ENCODE results near the gene SLC27A6. TPM values are rescaled to one million over a fixed set of nuclear protein-coding genes. Genes with fewer than 3 reads are reported as not detected.

Gene SLC27A6
- total and polyA plus RNA-seq, 4 experiments from 2014 or later = not detected

- ChIA-PET POLR2A (ENCODE audit: partially characterized antibody) (no interaction called here), CTCF (ENCODE audit: partially characterized antibody) (no interaction called here)
- Mint-ChIP-seq H3K27ac (no peak overlapping the region), H3K27me3 (peaks cover 0 to 3% of the 10 kb centered on the region in 2 donors), H3K9me3 (peaks cover 2 to 22% (median 10%) of the 10 kb centered on the region in 8 donors), H3K4me1 (no peaks in the 10 kb centered on the region), H3K36me3 (peaks cover 0 to 3% of the 10 kb centered on the region in 2 donors), H3K4me3 (no peak overlapping the region)
- Histone ChIP-seq H3K27me3 (ENCODE audit: insufficient read depth, low read length) (no peaks in the 10 kb centered on the region), H3K4me3 (ENCODE audit: low read length in 2 of 2) (no peak overlapping the region), H3K4me1 (ENCODE audit: insufficient read depth, low read length) (no peaks in the 10 kb centered on the region), H3K27ac (ENCODE audit: low read depth, low read length) (no peak overlapping the region), H3K36me3 (ENCODE audit: insufficient read depth, low read length) (no peaks in the 10 kb centered on the region), H3K9me3 (ENCODE audit: control insufficient read depth in 1 of 2, low read length in 2 of 2) (no peaks in the 10 kb centered on the region)
- intact Hi-C loops (cut with micrococcal nuclease) = no loop called here
- no peak for DNase-seq
These were observed 83.2 kb downstream of the SLC27A6 start for GRCh38 chr5:129048509-129048908.

- no peak overlapping the region for H3K27ac ChIP-seq (ENCODE audit: low read depth, low read length)
- Mint-ChIP-seq H3K27ac (no peak overlapping the region), H3K4me3 (no peak overlapping the region), H3K36me3 (peaks cover 0 to 2% of the 10 kb centered on the region in 2 donors), H3K27me3 (peaks cover 0 to 3% of the 10 kb centered on the region in 2 donors), H3K9me3 (peaks cover 2 to 16% (median 8%) of the 10 kb centered on the region in 8 donors), H3K4me1 (no peaks in the 10 kb centered on the region)
- intact Hi-C loops (cut with micrococcal nuclease) = no loop called here
- no peaks in the 10 kb centered on the region for H3K27me3 ChIP-seq (ENCODE audit: insufficient read depth, low read length)
- ChIA-PET CTCF (ENCODE audit: partially characterized antibody) (no interaction called here), POLR2A (ENCODE audit: partially characterized antibody) (no interaction called here)
- no peaks in the 10 kb centered on the region for H3K4me1 ChIP-seq (ENCODE audit: insufficient read depth, low read length)
- no peaks in the 10 kb centered on the region for H3K36me3 ChIP-seq (ENCODE audit: insufficient read depth, low read length)
- no peak for DNase-seq
- no peaks in the 10 kb centered on the region for H3K9me3 ChIP-seq (ENCODE audit: control insufficient read depth in 1 of 2, low read length in 2 of 2)
- H3K4me3 ChIP-seq (ENCODE audit: low read length in 2 of 2) = no peak overlapping the region
These were observed 84.0 kb downstream of the SLC27A6 start for GRCh38 chr5:129049126-129049799.

GRCh38 chr5:129051283-129051682, 86.0 kb downstream of the SLC27A6 start:
- Histone ChIP-seq H3K27ac (ENCODE audit: low read depth, low read length) (no peak overlapping the region), H3K27me3 (ENCODE audit: insufficient read depth, low read length) (no peaks in the 10 kb centered on the region), H3K4me1 (ENCODE audit: insufficient read depth, low read length) (no peaks in the 10 kb centered on the region), H3K4me3 (ENCODE audit: low read length in 2 of 2) (no peak overlapping the region), H3K9me3 (ENCODE audit: control insufficient read depth in 1 of 2, low read length in 2 of 2) (no peaks in the 10 kb centered on the region), H3K36me3 (ENCODE audit: insufficient read depth, low read length) (no peaks in the 10 kb centered on the region)
- DNase-seq = no peak
- H3K36me3 Mint-ChIP-seq = no peaks in the 10 kb centered on the region
- ChIA-PET POLR2A (ENCODE audit: partially characterized antibody) (no interaction called here), CTCF (ENCODE audit: partially characterized antibody) (no interaction called here)
- intact Hi-C loops (cut with micrococcal nuclease) = no loop called here
- H3K4me1 Mint-ChIP-seq = no peaks in the 10 kb centered on the region
- peaks cover 0 to 5% (median under 1%) of the 10 kb centered on the region in 8 donors for H3K9me3 Mint-ChIP-seq
- H3K4me3 Mint-ChIP-seq = no peak overlapping the region
- H3K27ac Mint-ChIP-seq = no peak overlapping the region
- H3K27me3 Mint-ChIP-seq = peaks cover 6% of the 10 kb centered on the region in 2 donors

GRCh38 chr5:129053438-129053837, 88.2 kb downstream of the SLC27A6 start:
- DNase-seq = no peak
- Mint-ChIP-seq H3K27ac (no peak overlapping the region), H3K4me3 (no peak overlapping the region), H3K4me1 (no peaks in the 10 kb centered on the region), H3K27me3 (peaks cover 6 to 8% of the 10 kb centered on the region in 2 donors), H3K9me3 (peaks cover 0 to 7% (median under 1%) of the 10 kb centered on the region in 8 donors), H3K36me3 (no peaks in the 10 kb centered on the region)
- Histone ChIP-seq H3K9me3 (ENCODE audit: control insufficient read depth in 1 of 2, low read length in 2 of 2) (no peaks in the 10 kb centered on the region), H3K27me3 (ENCODE audit: insufficient read depth, low read length) (no peaks in the 10 kb centered on the region), H3K36me3 (ENCODE audit: insufficient read depth, low read length) (no peaks in the 10 kb centered on the region), H3K27ac (ENCODE audit: low read depth, low read length) (no peak overlapping the region), H3K4me3 (ENCODE audit: low read length in 2 of 2) (no peak overlapping the region), H3K4me1 (ENCODE audit: insufficient read depth, low read length) (no peaks in the 10 kb centered on the region)
- CTCF ChIA-PET (ENCODE audit: partially characterized antibody) = no interaction called here
- intact Hi-C loops (cut with micrococcal nuclease) = no loop called here
- POLR2A ChIA-PET (ENCODE audit: partially characterized antibody) = no interaction called here

- Mint-ChIP-seq H3K27ac (no peak overlapping the region), H3K36me3 (no peaks in the 10 kb centered on the region), H3K4me1 (no peaks in the 10 kb centered on the region), H3K27me3 (peaks cover 6 to 9% of the 10 kb centered on the region in 2 donors), H3K9me3 (peaks cover 0 to 7% (median 2%) of the 10 kb centered on the region in 8 donors), H3K4me3 (no peak overlapping the region)
- Histone ChIP-seq H3K9me3 (ENCODE audit: control insufficient read depth in 1 of 2, low read length in 2 of 2) (no peaks in the 10 kb centered on the region), H3K27me3 (ENCODE audit: insufficient read depth, low read length) (no peaks in the 10 kb centered on the region), H3K4me1 (ENCODE audit: insufficient read depth, low read length) (no peaks in the 10 kb centered on the region), H3K4me3 (ENCODE audit: low read length in 2 of 2) (no peak overlapping the region), H3K36me3 (ENCODE audit: insufficient read depth, low read length) (no peaks in the 10 kb centered on the region), H3K27ac (ENCODE audit: low read depth, low read length) (no peak overlapping the region)
- DNase-seq = no peak
- intact Hi-C loops (cut with micrococcal nuclease) = no loop called here
- ChIA-PET CTCF (ENCODE audit: partially characterized antibody) (no interaction called here), POLR2A (ENCODE audit: partially characterized antibody) (no interaction called here)
These were observed 92.0 kb downstream of the SLC27A6 start for GRCh38 chr5:129057329-129057728.

GRCh38 chr5:129061849-129062248, 96.6 kb downstream of the SLC27A6 start:
- Mint-ChIP-seq H3K27ac (no peak overlapping the region), H3K9me3 (peaks cover 0 to 3% (median 0%) of the 10 kb centered on the region in 8 donors), H3K4me3 (no peak overlapping the region), H3K4me1 (no peaks in the 10 kb centered on the region), H3K36me3 (no peaks in the 10 kb centered on the region), H3K27me3 (peaks cover 3 to 7% of the 10 kb centered on the region in 2 donors)
- intact Hi-C loops (cut with micrococcal nuclease) = no loop called here
- Histone ChIP-seq H3K36me3 (ENCODE audit: insufficient read depth, low read length) (no peaks in the 10 kb centered on the region), H3K4me1 (ENCODE audit: insufficient read depth, low read length) (no peaks in the 10 kb centered on the region), H3K27ac (ENCODE audit: low read depth, low read length) (no peak overlapping the region), H3K4me3 (ENCODE audit: low read length in 2 of 2) (no peak overlapping the region), H3K9me3 (ENCODE audit: control insufficient read depth in 1 of 2, low read length in 2 of 2) (no peaks in the 10 kb centered on the region), H3K27me3 (ENCODE audit: insufficient read depth, low read length) (no peaks in the 10 kb centered on the region)
- no peak for DNase-seq
- ChIA-PET POLR2A (ENCODE audit: partially characterized antibody) (no interaction called here), CTCF (ENCODE audit: partially characterized antibody) (no interaction called here)

- CTCF ChIA-PET (ENCODE audit: partially characterized antibody) = no interaction called here
These were observed 98.3 kb downstream of the SLC27A6 start for GRCh38 chr5:129063483-129064113.

More at GRCh38 chr5:129063483-129064113, 98.3 kb downstream of the SLC27A6 start:
- Mint-ChIP-seq H3K4me1 (no peaks in the 10 kb centered on the region), H3K9me3 (peaks cover 0 to 3% (median 0%) of the 10 kb centered on the region in 8 donors), H3K4me3 (no peak overlapping the region), H3K27me3 (peaks cover 3 to 6% of the 10 kb centered on the region in 2 donors), H3K36me3 (no peaks in the 10 kb centered on the region), H3K27ac (no peak overlapping the region)
- intact Hi-C loops (cut with micrococcal nuclease) = no loop called here
- no peaks in the 10 kb centered on the region for H3K9me3 ChIP-seq (ENCODE audit: control insufficient read depth in 1 of 2, low read length in 2 of 2)
- H3K4me1 ChIP-seq (ENCODE audit: insufficient read depth, low read length) = no peaks in the 10 kb centered on the region
- H3K27me3 ChIP-seq (ENCODE audit: insufficient read depth, low read length) = no peaks in the 10 kb centered on the region
- H3K4me3 ChIP-seq (ENCODE audit: low read length in 2 of 2) = no peak overlapping the region
- H3K36me3 ChIP-seq (ENCODE audit: insufficient read depth, low read length) = no peaks in the 10 kb centered on the region
- no peak overlapping the region for H3K27ac ChIP-seq (ENCODE audit: low read depth, low read length)
- no peak for DNase-seq
- POLR2A ChIA-PET (ENCODE audit: partially characterized antibody) = no interaction called here
